IMR-90 (cell line): ENCODE results near the gene TXK. TPM values are rescaled to one million over a fixed set of nuclear protein-coding genes. Genes with fewer than 3 reads are reported as not detected.

ENCODE experiments used
- ATAC-seq: fragments of 200-7000 bp; cut with Tn5 transposase; 2 replicates; pipeline ENCODE4 v1.9.1; 2020; ENCODE audit warnings: low read depth, mild to moderate bottlenecking, moderate library complexity
- BruUV-seq: library from RNA; stranded (reverse); fragments of 400-500 nt; replicated peaks from 2 replicates; lab custom pipeline; 2021; lab: Mats Ljungman, UMichigan
- CTCF ChIA-PET: fragments of 300-600 bp; formaldehyde crosslinking; extraction: SDS; loops from one replicate; lab custom pipeline; 2021; ENCODE audit warnings: antibody characterized with exemption; lab: Yijun Ruan, JAX
- POLR2A ChIA-PET: fragments of 300-600 bp; sonication (Branson Sonifier 250); formaldehyde crosslinking; loops from one replicate; lab custom pipeline; 2022; ENCODE audit warnings: antibody characterized with exemption; ENCODE audit not compliant: unreplicated experiment; lab: Charles Lee
- DNase-seq: peaks from one replicate; pipeline ENCODE4 v3.0.0; 2013
- H2AFZ ChIP-seq: replicated peaks from 2 replicates; pipeline ENCODE3; 2013; ENCODE audit warnings: low read length, mild to moderate bottlenecking; ENCODE audit not compliant: poor library complexity
- H2AK5ac ChIP-seq: 2 replicates; pipeline ENCODE4 v1.6.1; 2013; ENCODE audit warnings: low read depth, low read length, inconsistent platforms
- H2AK9ac ChIP-seq: replicated peaks from 2 replicates; pipeline ENCODE3; 2013; ENCODE audit warnings: mild to moderate bottlenecking, low read depth, low read length, moderate library complexity; ENCODE audit not compliant: poor library complexity
- H2BK120ac ChIP-seq: 2 replicates; pipeline ENCODE4 v1.6.1; 2013; ENCODE audit warnings: low read depth, low read length, inconsistent platforms
- H2BK15ac ChIP-seq: 3 replicates; pipeline ENCODE4 v1.6.1; 2013; ENCODE audit warnings: low read depth, low read length, inconsistent platforms
- H2BK20ac ChIP-seq: 2 replicates; pipeline ENCODE4 v1.6.1; 2013; ENCODE audit warnings: low read depth, mild to moderate bottlenecking, inconsistent platforms, low read length, moderate library complexity
- H2BK5ac ChIP-seq: 2 replicates; pipeline ENCODE4 v1.6.1; 2013; ENCODE audit warnings: mild to moderate bottlenecking, low read depth, low read length, inconsistent platforms; ENCODE audit not compliant: poor library complexity, severe bottlenecking
- H3K14ac ChIP-seq: replicated peaks from 2 replicates; pipeline ENCODE4 v1.6.1; 2013; ENCODE audit warnings: low read depth, low read length, inconsistent platforms
- H3K18ac ChIP-seq: 2 replicates; pipeline ENCODE4 v1.6.1; 2013; ENCODE audit warnings: low read depth, low read length, control low read depth
- H3K23ac ChIP-seq: 2 replicates; pipeline ENCODE4 v1.6.1; 2013; ENCODE audit warnings: low read depth, low read length, inconsistent platforms
- H3K27ac ChIP-seq: 2 replicates; pipeline ENCODE4 v1.5.1; 2013; ENCODE audit warnings: mild to moderate bottlenecking, control low read depth, low read length; ENCODE audit not compliant: insufficient read depth
- H3K27me3 ChIP-seq: 2 replicates; pipeline ENCODE4 v1.6.1; 2013; ENCODE audit warnings: low read length; ENCODE audit not compliant: control insufficient read depth, insufficient read depth
- H3K36me3 ChIP-seq: 2 replicates; pipeline ENCODE4 v1.6.1; 2013; ENCODE audit warnings: low read length, mixed read lengths; ENCODE audit not compliant: control insufficient read depth, insufficient read depth
- H3K4ac ChIP-seq: 2 replicates; pipeline ENCODE4 v1.6.1; 2013; ENCODE audit warnings: low read depth, low read length, inconsistent platforms
- H3K4me1 ChIP-seq: 2 replicates; pipeline ENCODE4 v1.6.1; 2013; ENCODE audit warnings: low read length, mixed read lengths; ENCODE audit not compliant: control insufficient read depth, insufficient read depth
- H3K4me2 ChIP-seq: 2 replicates; pipeline ENCODE4 v1.6.1; 2013; ENCODE audit warnings: low read depth, mild to moderate bottlenecking, control low read depth, low read length, moderate library complexity
- H3K4me3 ChIP-seq: 2 replicates; pipeline ENCODE4 v1.5.1; 2013; ENCODE audit warnings: low read depth, mild to moderate bottlenecking, control low read depth, low read length, moderate library complexity; ENCODE audit not compliant: insufficient read depth
- H3K56ac ChIP-seq: 2 replicates; pipeline ENCODE4 v1.6.1; 2013; ENCODE audit warnings: low read length, inconsistent platforms; ENCODE audit not compliant: insufficient read depth; ENCODE audit errors: extremely low read depth
- H3K79me1 ChIP-seq, 2 experiments: 2 replicates each; pipeline ENCODE4 v1.6.1; 2013; ENCODE audit warnings: low read length in 2 of 2, inconsistent platforms in 1 of 2, low read depth in 1 of 2
- H3K9ac ChIP-seq: 2 replicates; pipeline ENCODE4 v1.6.1; 2013; ENCODE audit warnings: low read depth, low read length, control low read depth
- H3K9me1 ChIP-seq: 2 replicates; pipeline ENCODE4 v1.6.1; 2013; ENCODE audit warnings: low read length, inconsistent platforms; ENCODE audit not compliant: insufficient read depth
- H3K9me3 ChIP-seq: 2 replicates; pipeline ENCODE4 v1.6.1; 2013; ENCODE audit warnings: low read length; ENCODE audit not compliant: control insufficient read depth, insufficient read depth
- H4K20me1 ChIP-seq: 2 replicates; pipeline ENCODE4 v1.6.1; 2013; ENCODE audit warnings: low read length, inconsistent platforms; ENCODE audit not compliant: insufficient read depth
- H4K5ac ChIP-seq: 2 replicates; pipeline ENCODE4 v1.6.1; 2013; ENCODE audit warnings: mild to moderate bottlenecking, low read depth, low read length, control low read depth
- H4K8ac ChIP-seq, 2 experiments: 2 replicates each; pipeline ENCODE4 v1.6.1; 2013; ENCODE audit warnings: low read depth in 2 of 2, low read length in 2 of 2, control low read depth in 1 of 2, inconsistent platforms in 1 of 2
- H4K91ac ChIP-seq: 2 replicates; pipeline ENCODE4 v1.6.1; 2013; ENCODE audit warnings: low read depth, low read length, inconsistent platforms; ENCODE audit not compliant: insufficient read depth
- BHLHE40 ChIP-seq: fragments of 150-350 bp; IDR thresholded peaks from 2 replicates; pipeline ENCODE4 v1.6.1; 2016; ENCODE audit warnings: mild to moderate bottlenecking, low read depth, low read length
- CEBPB ChIP-seq: IDR thresholded peaks from 2 replicates; pipeline ENCODE4 v1.6.1; 2012; ENCODE audit warnings: low read depth, low read length, improper control_type of control experiment
- CHD1 ChIP-seq: IDR thresholded peaks from 2 replicates; pipeline ENCODE4 v1.6.1; 2012; ENCODE audit warnings: low read depth, low read length, improper control_type of control experiment
- FOS ChIP-seq: fragments of 150-350 bp; IDR thresholded peaks from 2 replicates; pipeline ENCODE4 v1.6.1; 2016; ENCODE audit warnings: low read depth, low read length
- MXI1 ChIP-seq: IDR thresholded peaks from 2 replicates; pipeline ENCODE4 v1.6.1; 2012; ENCODE audit warnings: low read depth, mild to moderate bottlenecking, low read length, moderate library complexity, borderline replicate concordance
- POLR2A ChIP-seq: IDR thresholded peaks from 2 replicates; pipeline ENCODE4 v1.6.1; 2012; ENCODE audit warnings: mild to moderate bottlenecking, low read depth, low read length
- RAD21 ChIP-seq: IDR thresholded peaks from 2 replicates; pipeline ENCODE4 v1.6.1; 2012; ENCODE audit warnings: low read length, improper control_type of control experiment
- RCOR1 ChIP-seq: IDR thresholded peaks from 2 replicates; pipeline ENCODE4 v1.6.1; 2012; ENCODE audit warnings: mild to moderate bottlenecking, low read length, improper control_type of control experiment; ENCODE audit not compliant: insufficient replicate concordance
- WGBS, 2 experiments: methylation state at CpG; one replicate each; pipeline versions ENCODE4 v1.1.5 to v1.1.7; 2013; ENCODE audit warnings: missing lambda C conversion rate in 2 of 2; ENCODE audit not compliant: insufficient read length in 1 of 2; ENCODE audit errors: extremely low coverage in 2 of 2; 5-methylcytosine and 5-hydroxymethylcytosine counted together
- dilution Hi-C: fragments of 300-500 bp; cut with HindIII; formaldehyde crosslinking; loops from one replicate; pipeline ENCODE4 v1.14.3; 2018; ENCODE audit warnings: low sequenced_read_pairs; ENCODE audit not compliant: unreplicated experiment
- in situ Hi-C: fragments of 300-500 bp; cut with MboI; formaldehyde crosslinking; loops from 3 replicates; pipeline ENCODE4 v1.14.3; 2019; ENCODE audit warnings: low sequenced_read_pairs, inconsistent platforms, mixed read lengths
- intact Hi-C: fragments of 100-400 bp; cut with micrococcal nuclease; formaldehyde crosslinking; loops from 2 replicates; pipeline ENCODE4 v1.10.0; 2022
- polyA plus RNA-seq, 3 experiments: library from polyadenylated mRNA; depleted of rRNA; stranded (reverse); fragments of >200 nt; gene quantifications; 2 replicates each; pipeline ENCODE4 v1.2.3, GENCODE V29; 2012; ENCODE audit warnings: low replicate concordance in 1 of 3
- total RNA-seq: library from RNA; depleted of rRNA; stranded (reverse); fragments of >200 nt; gene quantifications from 2 replicates; pipeline ENCODE4 v1.2.3, GENCODE V29; 2012
- TF ChIP-seq, protein P1 (sequence below): fragments of 150-350 bp; IDR thresholded peaks from 2 replicates; pipeline ENCODE4 v1.6.1; 2016; ENCODE audit warnings: low read depth, mild to moderate bottlenecking, low read length, moderate library complexity, borderline replicate concordance

The TXK gene
- total and polyA plus RNA-seq, 2 of the 4 experiments (the other 2 are of a cell fraction): not detected

DNA sequence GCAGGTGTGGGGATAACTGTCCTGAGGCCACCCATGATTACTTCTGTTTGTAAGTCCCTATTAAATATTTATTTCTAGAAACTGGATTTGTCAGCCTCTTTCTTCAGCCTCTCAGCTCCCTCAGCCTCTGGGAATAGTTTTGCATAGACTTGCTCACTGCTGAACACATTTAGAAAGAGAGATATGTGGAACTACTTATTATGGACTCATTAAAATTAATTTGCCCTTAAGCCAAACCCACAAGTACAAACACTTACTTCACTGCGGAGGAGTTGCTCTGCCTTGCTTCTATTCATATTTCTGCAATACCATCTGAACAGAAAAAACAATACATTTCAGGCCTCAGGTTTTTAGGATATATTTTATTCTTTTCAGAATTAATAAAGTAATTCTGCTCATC is 22.4 kb upstream of the TXK start:
- Histone ChIP-seq H3K36me3 (no peaks in the 10 kb centered on the region), H3K27ac (no peak overlapping the region), H2BK15ac (no peak overlapping the region), H4K5ac (no peak overlapping the region), H3K4me3 (no peak overlapping the region), H2BK20ac (no peak overlapping the region), H3K56ac (no peak overlapping the region), H4K8ac (no peak overlapping the region), H3K14ac (no peak overlapping the region), H2BK5ac (no peak overlapping the region), H3K9me1 (no peaks in the 10 kb centered on the region), H3K23ac (no peak overlapping the region), H3K4me1 (no peaks in the 10 kb centered on the region), H3K79me1 (no peaks in the 10 kb centered on the region), H3K4me2 (no peak overlapping the region), H3K18ac (no peak overlapping the region), H3K9me3 (peaks cover 8% of the 10 kb centered on the region), H4K91ac (no peak overlapping the region), H3K4ac (no peak overlapping the region), H2AFZ (no peak overlapping the region), H3K27me3 (no peaks in the 10 kb centered on the region), H4K20me1 (no peaks in the 10 kb centered on the region), H2AK9ac (no peak overlapping the region), H2AK5ac (no peak overlapping the region), H3K9ac (no peak overlapping the region), H2BK120ac (no peak overlapping the region)
- in situ Hi-C loops: no loop called here
- no peak for TF ChIP-seq RCOR1
- TF ChIP-seq CEBPB: no peak
- no peak for TF ChIP-seq POLR2A
- no peak for TF ChIP-seq BHLHE40
- TF ChIP-seq CHD1: no peak
- no peak for TF ChIP-seq RAD21
- TF ChIP-seq, protein P1, sequence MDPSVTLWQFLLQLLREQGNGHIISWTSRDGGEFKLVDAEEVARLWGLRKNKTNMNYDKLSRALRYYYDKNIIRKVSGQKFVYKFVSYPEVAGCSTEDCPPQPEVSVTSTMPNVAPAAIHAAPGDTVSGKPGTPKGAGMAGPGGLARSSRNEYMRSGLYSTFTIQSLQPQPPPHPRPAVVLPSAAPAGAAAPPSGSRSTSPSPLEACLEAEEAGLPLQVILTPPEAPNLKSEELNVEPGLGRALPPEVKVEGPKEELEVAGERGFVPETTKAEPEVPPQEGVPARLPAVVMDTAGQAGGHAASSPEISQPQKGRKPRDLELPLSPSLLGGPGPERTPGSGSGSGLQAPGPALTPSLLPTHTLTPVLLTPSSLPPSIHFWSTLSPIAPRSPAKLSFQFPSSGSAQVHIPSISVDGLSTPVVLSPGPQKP: no peak
- no peak for TF ChIP-seq FOS
- TF ChIP-seq MXI1: no peak
- no peak for ATAC-seq
- intact Hi-C loops: no loop called here
- DNase-seq: no peak
- ChIA-PET CTCF (no interaction called here), POLR2A (no interaction called here)
- WGBS, 2 experiments: no CpG with 5 or more reads among the region's 1 CpG
- dilution Hi-C loops: no loop called here
- BruUV-seq: no TSS peak
